ENCODE measurements around the gene USP2.

The USP2 gene

GRCh38 chr11:119307974-119308373, 73.5 kb downstream of the USP2 start:
- Histone ChIP-seq H3K4me3 (ENCODE audit: insufficient read depth, low read length, poor library complexity, severe bottlenecking) (no peak overlapping the region), H3K9me2 (replicated peaks; ENCODE audit: insufficient read depth, low read length) (no peaks in the 10 kb centered on the region), H3K27ac (ENCODE audit: low read depth, low read length) (no peak overlapping the region), H3K36me3 (ENCODE audit: low read length) (peaks cover 6% of the 10 kb centered on the region; the same call in 1 of the 2 replicates), H3F3A (ENCODE audit: insufficient read depth) (no peaks in the 10 kb centered on the region), H2AFZ (ENCODE audit: low read depth, low read length, severe bottlenecking) (no peak overlapping the region), H4K20me1 (ENCODE audit: low read depth, low read length) (no peaks in the 10 kb centered on the region), H3K9ac (ENCODE audit: low read length) (no peak overlapping the region), H3K4me2 (ENCODE audit: low read depth, low read length, poor library complexity, severe bottlenecking) (no peak overlapping the region), H3K79me2 (ENCODE audit: insufficient read depth, low read length) (no peaks in the 10 kb centered on the region), H3K9me3 (ENCODE audit: insufficient read depth, low read length) (no peaks in the 10 kb centered on the region), H3K27me3 (ENCODE audit: low read length) (no peaks in the 10 kb centered on the region)
- TF ChIP-seq EZH2phosphoT487 (conservative IDR thresholded peaks at IDR 0.05; ENCODE audit: low read length) = no peak
- no peak for TF ChIP-seq CTCF (IDR thresholded peaks at IDR 0.05; ENCODE audit: insufficient read depth, low read length, poor library complexity, severe bottlenecking)

- H4K20me1 ChIP-seq (ENCODE audit: low read depth, low read length) = no peaks in the 10 kb centered on the region
- H3K36me3 ChIP-seq (ENCODE audit: low read length) = peaks cover 6% of the 10 kb centered on the region; the same call in 1 of the 2 replicates
- no peak overlapping the region for H3K4me3 ChIP-seq (ENCODE audit: insufficient read depth, low read length, poor library complexity, severe bottlenecking)
- H3K4me2 ChIP-seq (ENCODE audit: low read depth, low read length, poor library complexity, severe bottlenecking) = no peak overlapping the region
- TF ChIP-seq EZH2phosphoT487 (conservative IDR thresholded peaks at IDR 0.05; ENCODE audit: low read length) (no peak), CTCF (IDR thresholded peaks at IDR 0.05; ENCODE audit: insufficient read depth, low read length, poor library complexity, severe bottlenecking) (no peak)
- no peak overlapping the region for H3K27ac ChIP-seq (ENCODE audit: low read depth, low read length)
- H2AFZ ChIP-seq (ENCODE audit: low read depth, low read length, severe bottlenecking) = no peak overlapping the region
- no peaks in the 10 kb centered on the region for H3K27me3 ChIP-seq (ENCODE audit: low read length)
- H3F3A ChIP-seq (ENCODE audit: insufficient read depth) = no peaks in the 10 kb centered on the region
- no peak overlapping the region for H3K9ac ChIP-seq (ENCODE audit: low read length)
- H3K9me3 ChIP-seq (ENCODE audit: insufficient read depth, low read length) = no peaks in the 10 kb centered on the region
- no peaks in the 10 kb centered on the region for H3K9me2 ChIP-seq (replicated peaks; ENCODE audit: insufficient read depth, low read length)
- H3K79me2 ChIP-seq (ENCODE audit: insufficient read depth, low read length) = no peaks in the 10 kb centered on the region
Observed at GRCh38 chr11:119307219-119307618, 74.3 kb downstream of the USP2 start.

GRCh38 chr11:119306373-119306890, 75.1 kb downstream of the USP2 start:
- Histone ChIP-seq H3K4me3 (ENCODE audit: insufficient read depth, low read length, poor library complexity, severe bottlenecking) (no peak overlapping the region), H3K36me3 (ENCODE audit: low read length) (peaks cover 6% of the 10 kb centered on the region; the same call in 1 of the 2 replicates), H3K79me2 (ENCODE audit: insufficient read depth, low read length) (no peaks in the 10 kb centered on the region), H3F3A (ENCODE audit: insufficient read depth) (no peaks in the 10 kb centered on the region), H4K20me1 (ENCODE audit: low read depth, low read length) (no peaks in the 10 kb centered on the region), H3K27ac (ENCODE audit: low read depth, low read length) (no peak overlapping the region), H2AFZ (ENCODE audit: low read depth, low read length, severe bottlenecking) (no peak overlapping the region), H3K9ac (ENCODE audit: low read length) (no peak overlapping the region), H3K4me2 (ENCODE audit: low read depth, low read length, poor library complexity, severe bottlenecking) (no peak overlapping the region), H3K27me3 (ENCODE audit: low read length) (no peaks in the 10 kb centered on the region), H3K9me2 (replicated peaks; ENCODE audit: insufficient read depth, low read length) (no peaks in the 10 kb centered on the region), H3K9me3 (ENCODE audit: insufficient read depth, low read length) (no peaks in the 10 kb centered on the region)
- TF ChIP-seq EZH2phosphoT487 (conservative IDR thresholded peaks at IDR 0.05; ENCODE audit: low read length) (no peak), CTCF (IDR thresholded peaks at IDR 0.05; ENCODE audit: insufficient read depth, low read length, poor library complexity, severe bottlenecking) (no peak)
